Measurements from ENCODE around the gene ICAM4. TPM values are rescaled to one million over a fixed set of nuclear protein-coding genes. Genes with fewer than 3 reads are reported as not detected.
A peak's percentile ranks its signal among the peaks of the same experiment; 100 is the strongest.

Gene ICAM4
- total RNA-seq, 1 donor from 2014 or later = not detected

DNA sequence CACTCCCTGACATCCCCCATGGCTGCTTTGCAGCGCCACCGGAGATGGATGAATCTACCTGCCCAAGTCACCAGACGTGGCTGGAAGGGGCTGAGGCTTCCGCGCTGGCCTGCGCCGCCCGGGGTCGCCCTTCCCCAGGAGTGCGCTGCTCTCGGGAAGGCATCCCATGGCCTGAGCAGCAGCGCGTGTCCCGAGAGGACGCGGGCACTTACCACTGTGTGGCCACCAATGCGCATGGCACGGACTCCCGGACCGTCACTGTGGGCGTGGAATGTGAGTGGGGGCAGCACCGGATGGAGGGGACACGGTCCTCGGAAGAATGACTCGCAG is 7.6 kb downstream of the ICAM4 start:
- H3K4me1 ChIP-seq = peaks cover 9% of the 10 kb centered on the region
- no peak overlapping the region for H3K27ac ChIP-seq
- no peak overlapping the region for H3K9ac ChIP-seq
- DNase-seq (ENCODE audit: low spot score) = peak; percentile 72
- H3K9me3 ChIP-seq (ENCODE audit: low read depth) = no peaks in the 10 kb centered on the region
- H3F3A ChIP-seq (ENCODE audit: low read depth) = peaks cover 61% of the 10 kb centered on the region
- Mint-ChIP-seq H3K27me3 (ENCODE audit: insufficient read depth, low read depth) (peaks cover 75% of the 10 kb centered on the region), H3K36me3 (no peaks in the 10 kb centered on the region), H3K27ac (no peak overlapping the region), H3K4me3 (peak overlapping the region; percentile 64), H3K4me1 (peaks cover 26% of the 10 kb centered on the region), H3K9me3 (no peaks in the 10 kb centered on the region)
- H3K4me3 ChIP-seq = no peak overlapping the region
- no peaks in the 10 kb centered on the region for H3K36me3 ChIP-seq
- H2AFZ ChIP-seq (replicated peaks) = no peak overlapping the region
- peaks cover 100% of the 10 kb centered on the region for H3K27me3 ChIP-seq
- H4K20me1 ChIP-seq (ENCODE audit: low read depth) = peaks cover 67% of the 10 kb centered on the region
- peak; percentile 46 for TF ChIP-seq EZH2 (IDR thresholded peaks at IDR 0.05)
- peak; percentile 41 for TF ChIP-seq EZH2phosphoT487 (IDR thresholded peaks at IDR 0.05)
- TF ChIP-seq, protein P1, sequence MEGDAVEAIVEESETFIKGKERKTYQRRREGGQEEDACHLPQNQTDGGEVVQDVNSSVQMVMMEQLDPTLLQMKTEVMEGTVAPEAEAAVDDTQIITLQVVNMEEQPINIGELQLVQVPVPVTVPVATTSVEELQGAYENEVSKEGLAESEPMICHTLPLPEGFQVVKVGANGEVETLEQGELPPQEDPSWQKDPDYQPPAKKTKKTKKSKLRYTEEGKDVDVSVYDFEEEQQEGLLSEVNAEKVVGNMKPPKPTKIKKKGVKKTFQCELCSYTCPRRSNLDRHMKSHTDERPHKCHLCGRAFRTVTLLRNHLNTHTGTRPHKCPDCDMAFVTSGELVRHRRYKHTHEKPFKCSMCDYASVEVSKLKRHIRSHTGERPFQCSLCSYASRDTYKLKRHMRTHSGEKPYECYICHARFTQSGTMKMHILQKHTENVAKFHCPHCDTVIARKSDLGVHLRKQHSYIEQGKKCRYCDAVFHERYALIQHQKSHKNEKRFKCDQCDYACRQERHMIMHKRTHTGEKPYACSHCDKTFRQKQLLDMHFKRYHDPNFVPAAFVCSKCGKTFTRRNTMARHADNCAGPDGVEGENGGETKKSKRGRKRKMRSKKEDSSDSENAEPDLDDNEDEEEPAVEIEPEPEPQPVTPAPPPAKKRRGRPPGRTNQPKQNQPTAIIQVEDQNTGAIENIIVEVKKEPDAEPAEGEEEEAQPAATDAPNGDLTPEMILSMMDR (IDR thresholded peaks at IDR 0.05) = peak; percentile 52
- H3K79me2 ChIP-seq (ENCODE audit: low read depth) = no peaks in the 10 kb centered on the region
- H3K4me2 ChIP-seq = no peak overlapping the region

DNA sequence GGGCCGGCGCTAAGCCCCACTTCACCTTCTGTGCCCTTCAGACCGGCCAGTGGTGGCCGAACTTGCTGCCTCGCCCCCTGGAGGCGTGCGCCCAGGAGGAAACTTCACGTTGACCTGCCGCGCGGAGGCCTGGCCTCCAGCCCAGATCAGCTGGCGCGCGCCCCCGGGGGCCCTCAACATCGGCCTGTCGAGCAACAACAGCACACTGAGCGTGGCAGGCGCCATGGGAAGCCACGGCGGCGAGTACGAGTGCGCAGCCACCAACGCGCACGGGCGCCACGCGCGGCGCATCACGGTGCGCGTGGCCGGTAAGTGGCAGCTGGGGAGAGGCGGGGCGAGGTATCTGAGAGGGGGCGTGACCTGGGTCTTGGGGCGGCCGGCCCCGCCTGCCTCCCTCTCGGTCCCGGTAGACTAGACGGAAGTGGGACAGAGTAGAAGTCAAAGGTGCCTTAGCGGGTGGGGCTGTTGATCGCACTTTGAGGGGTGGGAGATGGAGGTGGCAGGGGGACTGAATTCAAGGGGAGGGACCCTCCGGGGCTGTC is 8.6 kb downstream of the ICAM4 start:
- no peaks in the 10 kb centered on the region for H3K9me3 Mint-ChIP-seq
- Histone ChIP-seq H3K36me3 (no peaks in the 10 kb centered on the region), H4K20me1 (ENCODE audit: low read depth) (peaks cover 61% of the 10 kb centered on the region), H3K9ac (no peak overlapping the region), H3K9me3 (ENCODE audit: low read depth) (no peaks in the 10 kb centered on the region), H3K27me3 (peaks cover 99% of the 10 kb centered on the region), H3K4me1 (peaks cover 9% of the 10 kb centered on the region), H3K4me3 (no peak overlapping the region), H3K79me2 (ENCODE audit: low read depth) (no peaks in the 10 kb centered on the region), H3K27ac (no peak overlapping the region), H3K4me2 (no peak overlapping the region), H3F3A (ENCODE audit: low read depth) (peaks cover 57% of the 10 kb centered on the region), H2AFZ (replicated peaks) (no peak overlapping the region)
- H3K27me3 Mint-ChIP-seq (ENCODE audit: insufficient read depth, low read depth) = peaks cover 70% of the 10 kb centered on the region
- no peaks in the 10 kb centered on the region for H3K36me3 Mint-ChIP-seq
- no peak overlapping the region for H3K27ac Mint-ChIP-seq
- peak; percentile 88 for TF ChIP-seq EZH2phosphoT487 (IDR thresholded peaks at IDR 0.05)
- peak; percentile 91 for TF ChIP-seq EZH2 (IDR thresholded peaks at IDR 0.05)
- TF ChIP-seq, protein P1 (IDR thresholded peaks at IDR 0.05) = no peak
- H3K4me1 Mint-ChIP-seq = peaks cover 24% of the 10 kb centered on the region
- DNase-seq (ENCODE audit: low spot score) = peak; percentile 46
- peak overlapping the region; percentile 60 for H3K4me3 Mint-ChIP-seq

DNA sequence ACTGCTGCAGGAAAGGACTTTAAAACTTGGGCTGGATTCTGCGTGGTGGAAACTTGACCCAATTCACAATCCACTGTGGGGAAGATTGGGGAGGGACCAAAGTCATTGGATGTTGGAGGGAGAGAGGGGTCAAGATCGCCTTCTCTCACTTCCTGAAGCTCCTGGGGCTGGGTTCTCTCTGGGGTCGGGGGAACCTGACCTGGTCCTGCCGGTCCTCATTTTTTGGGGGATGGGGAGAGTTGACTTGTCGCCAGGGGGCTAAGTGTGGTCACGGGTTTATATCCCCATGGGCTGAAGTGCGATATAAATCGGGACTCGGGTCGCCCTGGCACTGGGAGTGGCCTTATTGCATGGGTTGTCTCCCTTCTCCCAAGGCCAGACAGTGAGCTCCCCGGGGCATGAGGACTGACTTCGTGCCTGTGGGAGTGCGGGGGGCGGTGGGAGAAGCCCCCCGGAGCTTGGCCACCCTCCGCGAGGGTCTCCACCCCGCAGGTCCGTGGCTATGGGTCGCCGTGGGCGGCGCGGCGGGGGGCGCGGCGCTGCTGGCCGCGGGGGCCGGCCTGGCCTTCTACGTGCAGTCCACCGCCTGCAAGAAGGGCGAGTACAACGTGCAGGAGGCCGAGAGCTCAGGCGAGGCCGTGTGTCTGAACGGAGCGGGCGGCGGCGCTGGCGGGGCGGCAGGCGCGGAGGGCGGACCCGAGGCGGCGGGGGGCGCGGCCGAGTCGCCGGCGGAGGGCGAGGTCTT is 9.3 kb downstream of the ICAM4 start:
- H3K27me3 ChIP-seq = peaks cover 97% of the 10 kb centered on the region
- peak overlapping the region; percentile 30 for H3K4me3 ChIP-seq

More for the DNA sequence above, 9.3 kb downstream of the ICAM4 start:
- peaks cover 21% of the 10 kb centered on the region for H3K4me1 Mint-ChIP-seq
- H3K9me3 Mint-ChIP-seq = no peaks in the 10 kb centered on the region
- H3K4me3 Mint-ChIP-seq = peak overlapping the region; percentile 60
- Histone ChIP-seq H3K9me3 (ENCODE audit: low read depth) (no peaks in the 10 kb centered on the region), H3K36me3 (no peaks in the 10 kb centered on the region), H3K4me1 (peaks cover 5% of the 10 kb centered on the region), H3K9ac (no peak overlapping the region), H3K4me2 (peak overlapping the region; percentile 68), H3K79me2 (ENCODE audit: low read depth) (no peaks in the 10 kb centered on the region), H3F3A (ENCODE audit: low read depth) (peaks cover 51% of the 10 kb centered on the region), H3K27ac (no peak overlapping the region), H2AFZ (replicated peaks) (no peak overlapping the region), H4K20me1 (ENCODE audit: low read depth) (peaks cover 55% of the 10 kb centered on the region)
- no peaks in the 10 kb centered on the region for H3K36me3 Mint-ChIP-seq
- DNase-seq (ENCODE audit: low spot score) = peak; percentile 79
- TF ChIP-seq, protein P1 (IDR thresholded peaks at IDR 0.05) = no peak
- peak; percentile 59 for TF ChIP-seq EZH2 (IDR thresholded peaks at IDR 0.05)
- peak; percentile 70 for TF ChIP-seq EZH2phosphoT487 (IDR thresholded peaks at IDR 0.05)
- H3K27me3 Mint-ChIP-seq (ENCODE audit: insufficient read depth, low read depth) = peaks cover 66% of the 10 kb centered on the region
- H3K27ac Mint-ChIP-seq = no peak overlapping the region

Measured in neural progenitor cell (in vitro differentiated cells).